Panc1 (cell line): ENCODE results near the gene ARID5B. TPM values are rescaled to one million over a fixed set of nuclear protein-coding genes. Genes with fewer than 3 reads are reported as not detected.

Experiments
- ATAC-seq: fragments of 200-7000 bp; cut with Tn5 transposase; 2 replicates; pipeline ENCODE4 v1.9.1; 2020; ENCODE audit warnings: mild to moderate bottlenecking, moderate library complexity
- BruUV-seq: library from RNA; stranded (reverse); fragments of 400-500 nt; replicated peaks from 2 replicates; lab custom pipeline; 2021; lab: Mats Ljungman, UMichigan
- CTCF ChIA-PET: fragments of 300-600 bp; sonication (Branson Sonifier 250); formaldehyde crosslinking; loops from one replicate; lab custom pipeline; 2022; ENCODE audit warnings: antibody characterized with exemption; lab: Charles Lee
- POLR2A ChIA-PET: fragments of 300-600 bp; sonication (Branson Sonifier 250); formaldehyde crosslinking; loops from one replicate; lab custom pipeline; 2022; ENCODE audit warnings: antibody characterized with exemption; lab: Charles Lee
- DNase-seq: peaks from one replicate; pipeline ENCODE4 v3.0.0-alpha.2; 2010; ENCODE audit warnings: low read depth, low spot score
- H3K27ac ChIP-seq: 2 replicates; pipeline ENCODE4 v1.5.1; 2011; ENCODE audit warnings: mild to moderate bottlenecking, low read length, inconsistent platforms
- H3K27me3 ChIP-seq: fragments of 200-500 bp; sonication (Bioruptor generic); 2 replicates; pipeline ENCODE4 v1.6.0; 2014; ENCODE audit warnings: low read length, inconsistent platforms; ENCODE audit not compliant: control insufficient read depth, insufficient read depth
- H3K36me3 ChIP-seq: fragments of 200-500 bp; sonication (Bioruptor generic); 2 replicates; pipeline ENCODE4 v1.5.1; 2014; ENCODE audit warnings: inconsistent platforms, mild to moderate bottlenecking, low read length, moderate library complexity; ENCODE audit not compliant: control insufficient read depth, insufficient read depth
- H3K4me1 ChIP-seq: 2 replicates; pipeline ENCODE4 v1.5.1; 2011; ENCODE audit warnings: inconsistent platforms, mild to moderate bottlenecking, low read length, moderate library complexity; ENCODE audit not compliant: control insufficient read depth, insufficient read depth
- H3K4me3 ChIP-seq, 2 experiments: 2 replicates each; pipeline ENCODE4 v1.5.1; 2011 to 2012; ENCODE audit warnings: low read depth in 2 of 2, low read length in 2 of 2, mild to moderate bottlenecking in 2 of 2, inconsistent platforms in 1 of 2, moderate library complexity in 1 of 2
- H3K9me3 ChIP-seq: fragments of 200-500 bp; sonication (Bioruptor generic); 2 replicates; pipeline ENCODE4 v1.5.1; 2014; ENCODE audit warnings: low read depth, mild to moderate bottlenecking, inconsistent platforms, low read length, moderate library complexity; ENCODE audit not compliant: control insufficient read depth, insufficient read depth
- POLR2AphosphoS5 ChIP-seq: IDR thresholded peaks from 2 replicates; pipeline ENCODE4 v1.6.1; 2012; ENCODE audit warnings: mild to moderate bottlenecking, low read depth, low read length, moderate library complexity
- REST ChIP-seq, 2 experiments: IDR thresholded peaks; 2 replicates each; pipeline ENCODE4 v1.6.1; 2011 to 2012; ENCODE audit warnings: low read depth in 2 of 2, control low read depth in 1 of 2, low read length in 1 of 2, mild to moderate bottlenecking in 1 of 2, moderate library complexity in 1 of 2; ENCODE audit not compliant: insufficient read depth in 1 of 2
- SIN3A ChIP-seq: IDR thresholded peaks from 2 replicates; pipeline ENCODE4 v1.6.1; 2012; ENCODE audit warnings: low read depth, mild to moderate bottlenecking, low read length, moderate library complexity, borderline replicate concordance; ENCODE audit not compliant: insufficient read depth
- TCF7L2 ChIP-seq: IDR thresholded peaks from 2 replicates; pipeline ENCODE4 v1.6.1; 2011; ENCODE audit warnings: mild to moderate bottlenecking, low read depth, low read length, inconsistent platforms
- in situ Hi-C: cut with HindIII; loops from 2 replicates; pipeline ENCODE4 v1.10.0; 2016; ENCODE audit warnings: low sequenced_read_pairs, low pct_unique_long_range_greater_than_20kb
- intact Hi-C: fragments of 100-400 bp; cut with micrococcal nuclease; formaldehyde crosslinking; loops from one replicate; pipeline ENCODE4 v1.10.0; 2022; ENCODE audit not compliant: unreplicated experiment
- total RNA-seq: library from RNA; stranded (reverse); gene quantifications from one replicate; pipeline ENCODE4 v1.2.1, GENCODE V29; 2021; ENCODE audit not compliant: unreplicated experiment
- TF ChIP-seq, protein P1 (sequence below): fragments of 450-650 bp; IDR thresholded peaks from 2 replicates; pipeline ENCODE4 v1.5.1; 2017; ENCODE audit warnings: mild to moderate bottlenecking

Gene ARID5B
- total RNA-seq, 1 experiment from 2014 or later, result 22.7 TPM

DNA sequence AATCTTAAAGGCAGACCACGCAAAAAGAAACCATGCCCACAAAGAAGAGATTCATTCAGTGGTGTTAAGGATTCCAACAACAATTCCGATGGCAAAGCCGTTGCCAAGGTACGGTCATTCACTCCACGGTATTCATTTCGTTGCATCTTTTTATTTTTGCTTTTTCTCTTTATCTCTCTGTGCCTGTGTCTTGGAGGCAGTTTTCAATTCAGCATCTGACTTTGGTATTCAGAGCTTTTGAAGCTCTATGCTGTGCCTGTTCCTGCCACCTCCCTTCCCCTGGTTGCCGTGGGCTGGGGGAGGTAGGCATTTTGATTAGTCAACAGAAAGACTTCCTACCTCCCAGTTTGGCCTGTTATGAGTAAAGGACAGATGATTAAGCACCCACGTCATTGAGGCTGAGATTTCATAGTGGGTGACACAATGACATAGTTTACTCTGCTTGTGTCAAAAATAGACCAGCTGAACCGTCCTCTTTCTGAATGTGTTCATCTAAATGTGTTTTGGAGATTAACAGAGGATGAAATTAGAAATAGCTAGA lies 149.5 kb downstream of the ARID5B start:
- in situ Hi-C loops (no loop called here), intact Hi-C loops (no loop called here)
- peak; percentile 47 for ATAC-seq
- POLR2A ChIA-PET, result no interaction called here
- Histone ChIP-seq H3K9me3 (no peaks in the 10 kb centered on the region), H3K36me3 (peaks cover 7% of the 10 kb centered on the region), H3K4me1 (peaks cover 60% of the 10 kb centered on the region), H3K27me3 (no peaks in the 10 kb centered on the region), H3K4me3 (peak overlapping the region; percentile 40 to 68), H3K27ac (peak overlapping the region; percentile 87)
- TF ChIP-seq POLR2AphosphoS5 (no peak), TCF7L2 (no peak), REST (IDR thresholded peaks at IDR 0.05; ENCODE audit: insufficient read depth in 1 of 2, low read depth in 2 of 2, low read length in 1 of 2) (no peak), SIN3A (no peak)
- TF ChIP-seq, protein P1, sequence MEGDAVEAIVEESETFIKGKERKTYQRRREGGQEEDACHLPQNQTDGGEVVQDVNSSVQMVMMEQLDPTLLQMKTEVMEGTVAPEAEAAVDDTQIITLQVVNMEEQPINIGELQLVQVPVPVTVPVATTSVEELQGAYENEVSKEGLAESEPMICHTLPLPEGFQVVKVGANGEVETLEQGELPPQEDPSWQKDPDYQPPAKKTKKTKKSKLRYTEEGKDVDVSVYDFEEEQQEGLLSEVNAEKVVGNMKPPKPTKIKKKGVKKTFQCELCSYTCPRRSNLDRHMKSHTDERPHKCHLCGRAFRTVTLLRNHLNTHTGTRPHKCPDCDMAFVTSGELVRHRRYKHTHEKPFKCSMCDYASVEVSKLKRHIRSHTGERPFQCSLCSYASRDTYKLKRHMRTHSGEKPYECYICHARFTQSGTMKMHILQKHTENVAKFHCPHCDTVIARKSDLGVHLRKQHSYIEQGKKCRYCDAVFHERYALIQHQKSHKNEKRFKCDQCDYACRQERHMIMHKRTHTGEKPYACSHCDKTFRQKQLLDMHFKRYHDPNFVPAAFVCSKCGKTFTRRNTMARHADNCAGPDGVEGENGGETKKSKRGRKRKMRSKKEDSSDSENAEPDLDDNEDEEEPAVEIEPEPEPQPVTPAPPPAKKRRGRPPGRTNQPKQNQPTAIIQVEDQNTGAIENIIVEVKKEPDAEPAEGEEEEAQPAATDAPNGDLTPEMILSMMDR, result no peak
- CTCF ChIA-PET, result no interaction called here
- no TSS peak for BruUV-seq
- DNase-seq, result peak; percentile 92

GRCh38 chr10:62052276-62052675 lies 150.8 kb downstream of the ARID5B start:
- in situ Hi-C loops (no loop called here), intact Hi-C loops (no loop called here)
- CTCF ChIA-PET, result no interaction called here
- no peak for DNase-seq
- H3K4me3 ChIP-seq, result no peak overlapping the region
- H3K4me1 ChIP-seq, result peaks cover 47% of the 10 kb centered on the region
- TF ChIP-seq SIN3A, result no peak
- TF ChIP-seq POLR2AphosphoS5, result no peak
- TF ChIP-seq, protein P1, result no peak
- TF ChIP-seq TCF7L2, result no peak
- TF ChIP-seq REST (IDR thresholded peaks at IDR 0.05; ENCODE audit: insufficient read depth in 1 of 2, low read depth in 2 of 2, low read length in 1 of 2), result no peak
- POLR2A ChIA-PET, result no interaction called here
- no TSS peak for BruUV-seq
- H3K27me3 ChIP-seq, result no peaks in the 10 kb centered on the region
- no peak for ATAC-seq
- peaks cover 8% of the 10 kb centered on the region for H3K36me3 ChIP-seq
- peak overlapping the region; percentile 54; the same call in 1 of the 2 replicates for H3K27ac ChIP-seq
- no peaks in the 10 kb centered on the region for H3K9me3 ChIP-seq
